Lower leg skin (tissue), 4 donors: ENCODE data around the gene STK24. TPM values are rescaled to one million over a fixed set of nuclear protein-coding genes. Genes with fewer than 3 reads are reported as not detected.

Experiments
- DNase-seq, 2 donors: peaks; one replicate each; pipeline ENCODE4 v3.0.0-alpha.2; 2019; ENCODE audit warnings: low spot score in 2 of 2
- H3K4me3 ChIP-seq: fragments of 200-600 bp; sonication (generic); 2 replicates; pipeline ENCODE4 v1.5.1; 2017; ENCODE audit warnings: mild to moderate bottlenecking, low read depth; ENCODE audit not compliant: poor library complexity, severe bottlenecking
- CTCF ChIP-seq, 3 donors: fragments of 450-650 bp; IDR thresholded peaks; one replicate each; pipeline ENCODE4 v1.5.1; 2016; ENCODE audit warnings: antibody characterized with exemption in 3 of 3, mild to moderate bottlenecking in 3 of 3, moderate library complexity in 2 of 3
- POLR2A ChIP-seq, 2 donors: fragments of 450-650 bp; IDR thresholded peaks; one replicate each; pipeline ENCODE4 v1.6.1; 2016 to 2017; ENCODE audit warnings: antibody characterized with exemption in 2 of 2, mild to moderate bottlenecking in 1 of 2, moderate library complexity in 1 of 2
- WGBS, 2 donors: methylation state at CpG; one replicate each; pipeline ENCODE4 v1.1.5; 2018; 5-methylcytosine and 5-hydroxymethylcytosine counted together
- intact Hi-C: fragments of 100-400 bp; cut with DNase I; formaldehyde crosslinking; loops from one replicate; pipeline ENCODE4 v1.15.0; 2023; ENCODE audit warnings: low total_unique reads
- total RNA-seq, 4 donors: library from RNA; depleted of rRNA; stranded (reverse); fragments of >200 nt; gene quantifications; one replicate each; pipeline ENCODE4 v1.1.0, GENCODE V29; 2016

The STK24 gene
- total RNA-seq, 4 donors from 2014 or later, result 212 to 281 (median 266) TPM

- TF ChIP-seq CTCF (IDR thresholded peaks at IDR 0.05) (no peak), POLR2A (IDR thresholded peaks at IDR 0.05) (no peak)
- peak in 1 of 2 donors; percentile 82 for DNase-seq
- intact Hi-C loops, result loop anchor here (10.0 kb wide), 1 partner anchor 79 kb away; no protein-coding TSS in a partner anchor
- 90% methylated on average over 11 of the region's 11 CpGs for WGBS, 2 donors
- H3K4me3 ChIP-seq, result no peak overlapping the region
These were observed 91.3 kb downstream of the STK24 start for GRCh38 chr13:98485561-98485960.

GRCh38 chr13:98484289-98485219 is 92.4 kb downstream of the STK24 start:
- H3K4me3 ChIP-seq, result no peak overlapping the region
- DNase-seq, result peak; percentile 91 to 95
- WGBS, 2 donors, result 15 to 24% methylated on average over 19 to 20 of the region's 21 CpGs
- intact Hi-C loops, result loop anchor here (10.0 kb wide), 1 partner anchor 80 kb away; no protein-coding TSS in a partner anchor
- TF ChIP-seq CTCF (IDR thresholded peaks at IDR 0.05) (no peak), POLR2A (IDR thresholded peaks at IDR 0.05) (no peak)

- 64 to 68% methylated on average over 14 of the region's 14 CpGs for WGBS, 2 donors
- no peak for DNase-seq
- intact Hi-C loops, result loop anchor here (10.0 kb wide), 1 partner anchor 81 kb away; no protein-coding TSS in a partner anchor
- TF ChIP-seq POLR2A (IDR thresholded peaks at IDR 0.05) (no peak), CTCF (IDR thresholded peaks at IDR 0.05) (no peak)
- no peak overlapping the region for H3K4me3 ChIP-seq
These were observed 93.2 kb downstream of the STK24 start for GRCh38 chr13:98483601-98484288.

GRCh38 chr13:98482476-98483444 is 94.1 kb downstream of the STK24 start:
- DNase-seq, result peak; percentile 57 to 94
- intact Hi-C loops, result loop anchor here (10.0 kb wide), 1 partner anchor 82 kb away; no protein-coding TSS in a partner anchor
- TF ChIP-seq POLR2A (IDR thresholded peaks at IDR 0.05) (no peak), CTCF (IDR thresholded peaks at IDR 0.05) (no peak)
- WGBS, 2 donors, result 43 to 46% methylated on average over 27 of the region's 28 CpGs
- H3K4me3 ChIP-seq, result no peak overlapping the region
